Vagina (tissue), 2 donors: ENCODE data around the gene WDR17.

Experiments
- POLR2A ChIP-seq, 2 donors: fragments of 450-650 bp; IDR thresholded peaks; one replicate each; pipeline ENCODE4 v1.6.1; 2017; ENCODE audit warnings: antibody characterized with exemption in 2 of 2, mild to moderate bottlenecking in 2 of 2, moderate library complexity in 2 of 2
- TF ChIP-seq, protein P1 (sequence below), 3 experiments: fragments of 450-650 bp in 2 of 3; fragments of 200-600 bp in 1 of 3; sonication (generic) in 1 of 3; IDR thresholded peaks; one replicate each; pipeline ENCODE4 v1.5.1; 2017 to 2019; ENCODE audit warnings: antibody characterized with exemption in 3 of 3, mild to moderate bottlenecking in 2 of 3, moderate library complexity in 2 of 3

- TF ChIP-seq, protein P1, sequence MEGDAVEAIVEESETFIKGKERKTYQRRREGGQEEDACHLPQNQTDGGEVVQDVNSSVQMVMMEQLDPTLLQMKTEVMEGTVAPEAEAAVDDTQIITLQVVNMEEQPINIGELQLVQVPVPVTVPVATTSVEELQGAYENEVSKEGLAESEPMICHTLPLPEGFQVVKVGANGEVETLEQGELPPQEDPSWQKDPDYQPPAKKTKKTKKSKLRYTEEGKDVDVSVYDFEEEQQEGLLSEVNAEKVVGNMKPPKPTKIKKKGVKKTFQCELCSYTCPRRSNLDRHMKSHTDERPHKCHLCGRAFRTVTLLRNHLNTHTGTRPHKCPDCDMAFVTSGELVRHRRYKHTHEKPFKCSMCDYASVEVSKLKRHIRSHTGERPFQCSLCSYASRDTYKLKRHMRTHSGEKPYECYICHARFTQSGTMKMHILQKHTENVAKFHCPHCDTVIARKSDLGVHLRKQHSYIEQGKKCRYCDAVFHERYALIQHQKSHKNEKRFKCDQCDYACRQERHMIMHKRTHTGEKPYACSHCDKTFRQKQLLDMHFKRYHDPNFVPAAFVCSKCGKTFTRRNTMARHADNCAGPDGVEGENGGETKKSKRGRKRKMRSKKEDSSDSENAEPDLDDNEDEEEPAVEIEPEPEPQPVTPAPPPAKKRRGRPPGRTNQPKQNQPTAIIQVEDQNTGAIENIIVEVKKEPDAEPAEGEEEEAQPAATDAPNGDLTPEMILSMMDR (IDR thresholded peaks at IDR 0.05) = no peak
- TF ChIP-seq POLR2A (IDR thresholded peaks at IDR 0.05) = no peak
Measured at GRCh38 chr4:176052744-176053143, 12.9 kb upstream of the WDR17 start.
